KMS-11 (cell line): ENCODE data around the gene CBFA2T2.
"Not testable (repeated sequence)": the region's sequence is repeated elsewhere in the genome, so short reads cannot be mapped to it uniquely, and the experiment has no call there.

Source experiments
- H2AFZ ChIP-seq: fragments of 200-600 bp; sonication (generic); 2 replicates; pipeline ENCODE4 v1.6.1; 2016; ENCODE audit warnings: antibody characterized with exemption, mixed run types, low read depth
- H3K27ac ChIP-seq: fragments of 200-600 bp; sonication (generic); 2 replicates; pipeline ENCODE4 v1.6.1; 2016; ENCODE audit warnings: mild to moderate bottlenecking, mixed run types
- H3K27me3 ChIP-seq: fragments of 200-600 bp; sonication (generic); 2 replicates; pipeline ENCODE4 v1.6.1; 2017; ENCODE audit warnings: mild to moderate bottlenecking, low read depth, mixed run types, moderate library complexity; ENCODE audit not compliant: insufficient read depth
- H3K36me3 ChIP-seq: fragments of 200-600 bp; sonication (generic); 2 replicates; pipeline ENCODE4 v1.6.1; 2017; ENCODE audit warnings: mild to moderate bottlenecking, mixed run types; ENCODE audit not compliant: insufficient read depth
- H3K4me1 ChIP-seq: fragments of 200-600 bp; sonication (generic); 2 replicates; pipeline ENCODE4 v1.6.1; 2016; ENCODE audit warnings: mild to moderate bottlenecking, low read depth, mixed run types; ENCODE audit not compliant: poor library complexity, severe bottlenecking
- H3K4me2 ChIP-seq: fragments of 200-600 bp; sonication (generic); 2 replicates; pipeline ENCODE4 v1.7.0; 2016; ENCODE audit warnings: mild to moderate bottlenecking, mixed run types
- H3K4me3 ChIP-seq: fragments of 200-600 bp; sonication (generic); IDR thresholded peaks from 2 replicates; pipeline ENCODE4 v1.6.1; 2017; ENCODE audit warnings: low read depth, low read length, mixed read lengths; ENCODE audit not compliant: insufficient read depth
- H3K79me2 ChIP-seq: fragments of 200-600 bp; sonication (generic); 2 replicates; pipeline ENCODE4 v1.6.1; 2016; ENCODE audit warnings: low read depth, mixed run types; ENCODE audit not compliant: insufficient read depth
- H3K9ac ChIP-seq: fragments of 200-600 bp; sonication (generic); 2 replicates; pipeline ENCODE4 v1.6.1; 2016; ENCODE audit warnings: mild to moderate bottlenecking, mixed run types
- H4K20me1 ChIP-seq: fragments of 200-600 bp; sonication (generic); 2 replicates; pipeline ENCODE4 v1.6.1; 2016; ENCODE audit warnings: mild to moderate bottlenecking, mixed run types; ENCODE audit not compliant: insufficient read depth
- CTCF ChIP-seq: fragments of 200-600 bp; sonication (generic); conservative IDR thresholded peaks from 2 replicates; pipeline ENCODE4 v1.6.1; 2017; ENCODE audit warnings: low read depth, mild to moderate bottlenecking, antibody characterized with exemption, low read length, moderate library complexity, mixed read lengths

Gene CBFA2T2

GRCh38 chr20:33490934-33491656, 1.2 kb downstream of the CBFA2T2 start:
- Histone ChIP-seq H3K27me3 (no peaks in the 10 kb centered on the region), H2AFZ (peak overlapping the region; percentile 95; the same call in 1 of the 2 replicates), H3K36me3 (no peaks in the 10 kb centered on the region), H4K20me1 (peaks cover 4% of the 10 kb centered on the region; the same call in 1 of the 2 replicates), H3K79me2 (peaks cover 38% of the 10 kb centered on the region), H3K9ac (peak overlapping the region; percentile 62; the same call in 1 of the 2 replicates), H3K4me2 (peak overlapping the region; percentile 98), H3K4me3 (no peak overlapping the region), H3K27ac (peak overlapping the region; percentile 64), H3K4me1 (peaks cover 25% of the 10 kb centered on the region)
- TF ChIP-seq CTCF = no peak

GRCh38 chr20:33493076-33493766, 3.3 kb downstream of the CBFA2T2 start:
- H3K27ac ChIP-seq = no peak overlapping the region
- peaks cover 4% of the 10 kb centered on the region; the same call in 1 of the 2 replicates for H4K20me1 ChIP-seq
- H2AFZ ChIP-seq = no peak overlapping the region
- H3K27me3 ChIP-seq = no peaks in the 10 kb centered on the region
- peaks cover 30% of the 10 kb centered on the region for H3K4me1 ChIP-seq
- peaks cover 48% of the 10 kb centered on the region for H3K79me2 ChIP-seq
- H3K4me3 ChIP-seq = no peak overlapping the region
- no peak overlapping the region for H3K4me2 ChIP-seq
- no peak overlapping the region for H3K9ac ChIP-seq
- no peaks in the 10 kb centered on the region for H3K36me3 ChIP-seq
- TF ChIP-seq CTCF = no peak

GRCh38 chr20:33496776-33497175, 6.9 kb downstream of the CBFA2T2 start:
- Histone ChIP-seq H3K4me1 (peaks cover 12% of the 10 kb centered on the region), H3K79me2 (peaks cover 43% of the 10 kb centered on the region)
- H3K36me3 ChIP-seq, H4K20me1 ChIP-seq, H3K4me2 ChIP-seq, H3K27ac ChIP-seq, H2AFZ ChIP-seq, H3K9ac ChIP-seq, H3K4me3 ChIP-seq, H3K27me3 ChIP-seq: not testable (repeated sequence)

GRCh38 chr20:33499355-33499754, 9.5 kb downstream of the CBFA2T2 start:
- H3K4me2 ChIP-seq = no peak overlapping the region
- H3K27me3 ChIP-seq = no peaks in the 10 kb centered on the region
- peaks cover 7% of the 10 kb centered on the region for H3K4me1 ChIP-seq

More at GRCh38 chr20:33499355-33499754, 9.5 kb downstream of the CBFA2T2 start:
- Histone ChIP-seq H2AFZ (no peak overlapping the region), H3K9ac (no peak overlapping the region), H3K27ac (no peak overlapping the region), H4K20me1 (no peaks in the 10 kb centered on the region), H3K79me2 (peaks cover 34% of the 10 kb centered on the region; the same call in 1 of the 2 replicates), H3K4me3 (no peak overlapping the region), H3K36me3 (no peaks in the 10 kb centered on the region)
- TF ChIP-seq CTCF = no peak
